GM18505 (cell line): ENCODE measurements around the gene LYSMD3.

Source experiments
- ATAC-seq: cut with Tn5 transposase; IDR thresholded peaks from one replicate; pipeline ENCODE4 v1.9.1; 2021; ENCODE audit not compliant: unreplicated experiment
- POLR2A ChIP-seq: IDR thresholded peaks from 4 replicates; pipeline ENCODE4 v1.6.1; 2011; ENCODE audit warnings: borderline replicate concordance; ENCODE audit not compliant: insufficient read depth, insufficient read length; ENCODE audit errors: extremely low read depth

LYSMD3 gene

DNA sequence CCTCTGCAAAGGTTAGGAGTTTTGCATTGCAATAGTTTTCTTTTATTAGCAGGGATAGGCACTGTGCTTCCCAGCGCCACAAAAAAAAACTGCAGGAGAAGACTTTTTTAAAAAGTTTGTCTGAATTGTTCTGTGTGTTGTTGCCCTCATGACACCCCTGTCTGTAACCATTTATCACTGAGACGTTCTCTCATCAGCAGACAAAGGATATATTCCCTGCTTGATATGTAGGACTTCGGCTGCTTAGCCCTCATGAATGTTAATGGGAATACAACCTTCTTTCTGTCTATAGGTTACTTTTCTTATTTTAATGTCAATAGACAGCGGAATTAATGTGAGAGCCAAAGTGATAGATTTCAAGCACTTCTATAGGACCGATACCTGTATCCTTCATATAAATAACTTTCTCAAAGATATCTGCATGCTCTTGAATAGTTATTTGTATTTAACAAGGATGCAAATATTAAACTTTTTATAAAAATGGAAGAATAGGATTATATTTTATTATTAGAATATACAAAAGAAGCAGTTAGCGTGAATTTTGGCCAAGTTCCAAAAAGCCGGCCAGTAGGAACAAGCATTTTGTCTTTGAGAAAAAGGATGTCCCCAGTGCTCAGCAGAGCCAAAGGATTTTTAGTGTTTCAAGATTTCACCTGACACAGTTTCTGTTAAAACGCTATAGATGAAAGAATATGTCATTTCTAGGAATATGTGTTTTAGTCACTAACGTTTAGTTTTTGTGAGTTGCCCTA lies 1.5 kb upstream of the LYSMD3 start:
- ATAC-seq = no peak
- no peak for TF ChIP-seq POLR2A

DNA sequence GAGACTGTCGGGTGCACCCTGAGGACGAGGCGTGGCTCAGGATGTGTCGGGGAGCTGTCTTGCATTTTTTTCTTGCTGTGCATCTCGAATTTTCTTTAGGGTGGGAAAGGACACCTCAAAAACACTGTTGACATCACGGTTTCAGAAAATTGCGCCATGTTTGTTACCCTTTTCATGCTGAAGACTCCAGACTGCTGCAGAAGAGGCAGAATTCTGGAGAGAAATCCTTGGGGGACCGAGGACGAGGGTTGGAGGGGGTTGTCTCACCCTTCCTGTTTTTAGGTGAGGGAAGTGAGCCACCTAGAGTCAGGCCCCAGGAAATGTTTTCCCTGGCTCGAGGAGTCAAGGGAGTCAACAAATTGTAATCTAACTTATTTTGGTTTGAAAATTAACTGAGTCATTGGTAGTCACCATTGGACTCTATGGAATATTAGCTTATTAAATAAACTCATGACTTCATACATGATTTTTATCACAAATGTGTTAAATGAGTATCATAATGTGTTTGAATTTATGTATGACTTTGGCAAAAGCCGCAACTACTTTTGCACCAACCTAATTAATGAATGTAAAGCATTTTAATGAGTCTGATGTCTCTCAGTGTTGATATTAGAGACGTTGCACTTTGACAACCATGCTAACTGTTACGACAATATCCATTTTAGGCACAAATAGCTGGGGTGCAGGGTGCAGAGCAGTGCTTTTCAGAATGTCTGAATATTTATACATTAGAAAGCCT lies 724 bp upstream of the LYSMD3 start:
- ATAC-seq = peak; percentile 44
- TF ChIP-seq POLR2A = no peak

DNA sequence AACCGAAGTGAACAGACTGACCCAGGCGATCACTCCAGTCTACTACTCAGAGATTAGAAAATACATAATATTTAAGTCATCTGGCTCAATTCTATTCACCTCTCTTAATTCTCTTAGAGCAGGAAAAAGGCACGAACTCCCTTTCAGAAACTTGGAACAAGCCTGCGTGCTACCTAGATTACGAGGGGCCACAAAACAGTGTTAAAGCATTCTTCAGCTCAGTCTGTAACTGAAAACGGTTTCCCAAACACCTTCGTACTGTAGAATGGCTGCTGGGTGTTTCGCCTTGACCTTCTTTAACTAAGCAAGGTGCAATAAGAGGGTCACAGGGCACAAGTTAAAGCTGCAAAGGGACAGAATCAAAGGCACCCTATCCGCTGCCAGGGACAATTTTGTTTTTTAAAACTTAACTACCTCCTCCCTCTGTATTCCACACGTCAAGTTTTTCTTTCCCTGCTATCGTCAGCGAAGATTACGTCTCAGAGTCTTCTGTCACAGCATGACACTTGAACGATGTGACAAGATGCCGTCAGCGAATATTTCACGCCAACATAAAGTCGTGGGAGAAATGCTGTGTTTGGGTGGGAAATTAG lies 687 bp downstream of the LYSMD3 start:
- peak; percentile 1 for ATAC-seq
- TF ChIP-seq POLR2A = no peak

DNA sequence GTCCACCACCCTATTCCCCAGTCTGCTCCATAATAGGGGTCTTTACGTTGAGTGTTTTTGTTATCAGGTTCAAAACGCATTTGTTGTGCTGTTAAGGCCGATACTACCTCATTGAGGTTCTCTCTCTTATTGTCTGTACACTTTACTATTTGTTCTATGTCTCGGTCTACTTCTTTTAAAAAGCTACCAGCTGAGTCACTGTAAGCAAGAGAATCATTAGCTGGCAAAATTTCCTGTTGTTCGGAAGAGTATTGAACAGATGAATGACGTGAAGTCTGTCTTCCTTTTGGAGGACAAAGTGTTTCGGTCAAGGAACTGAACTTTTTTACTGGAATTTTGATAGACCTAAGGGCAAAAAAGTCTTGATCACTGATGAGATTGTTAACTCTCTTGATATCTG lies 10.3 kb downstream of the LYSMD3 start:
- no peak for ATAC-seq
- TF ChIP-seq POLR2A = no peak

DNA sequence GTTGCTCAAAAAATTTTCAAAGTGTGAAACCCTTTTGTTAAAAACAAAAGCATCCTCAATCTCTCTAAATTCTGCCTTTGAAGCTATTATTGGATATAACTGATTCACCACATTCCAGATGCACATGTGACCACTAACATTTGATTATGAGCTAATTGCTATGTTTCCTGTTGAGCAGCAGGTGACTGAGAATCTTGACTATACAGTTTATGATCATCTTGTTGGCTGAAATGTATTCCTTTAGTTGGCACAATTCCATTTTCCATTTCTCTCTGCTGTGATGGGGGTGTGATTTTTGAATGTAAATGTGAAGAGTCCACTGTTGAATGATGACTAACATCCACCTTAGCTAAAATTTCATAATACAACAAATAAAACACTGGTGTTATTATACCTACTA lies 10.7 kb downstream of the LYSMD3 start:
- no peak for ATAC-seq

DNA sequence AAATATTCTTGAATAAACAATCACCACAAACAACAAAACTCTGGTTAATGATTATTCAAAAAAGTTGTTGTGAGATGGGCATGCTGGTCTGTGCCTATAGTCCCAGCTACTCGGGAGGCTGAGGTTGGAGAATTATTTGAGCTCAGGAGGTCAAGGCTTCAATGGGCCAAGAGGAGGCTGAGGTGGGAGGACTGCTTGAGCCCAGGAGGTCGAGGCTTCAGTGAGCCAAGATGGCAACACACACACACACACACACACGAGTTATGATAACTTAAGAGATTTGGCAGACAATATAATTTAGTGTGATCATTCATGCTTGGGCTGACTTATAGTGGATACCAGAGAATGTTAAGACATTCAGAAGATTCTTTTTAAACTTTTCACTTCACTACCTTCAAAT lies 14.9 kb downstream of the LYSMD3 start:
- TF ChIP-seq POLR2A = no peak
- no peak for ATAC-seq

More for the DNA sequence above, 10.7 kb downstream of the LYSMD3 start:
- TF ChIP-seq POLR2A = no peak

DNA sequence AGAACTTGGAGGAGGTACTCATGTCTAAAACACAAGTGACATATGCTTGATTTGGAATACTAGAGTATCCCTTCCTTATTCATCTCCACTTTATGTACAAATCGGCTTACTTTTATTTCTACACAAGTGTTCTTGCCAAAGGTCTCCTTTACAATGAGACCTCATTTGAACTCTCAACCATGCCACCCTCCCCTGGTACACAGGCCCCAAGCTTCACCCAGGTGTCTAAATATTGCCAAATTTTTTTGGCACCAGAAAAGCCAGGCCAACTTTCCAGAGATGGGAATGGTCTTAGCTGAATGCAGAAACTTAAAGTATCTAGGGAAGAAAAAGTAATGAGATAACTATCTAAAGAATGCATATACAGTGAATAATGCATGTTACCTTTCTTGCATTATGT lies 18.9 kb downstream of the LYSMD3 start:
- ATAC-seq = no peak
- no peak for TF ChIP-seq POLR2A

DNA sequence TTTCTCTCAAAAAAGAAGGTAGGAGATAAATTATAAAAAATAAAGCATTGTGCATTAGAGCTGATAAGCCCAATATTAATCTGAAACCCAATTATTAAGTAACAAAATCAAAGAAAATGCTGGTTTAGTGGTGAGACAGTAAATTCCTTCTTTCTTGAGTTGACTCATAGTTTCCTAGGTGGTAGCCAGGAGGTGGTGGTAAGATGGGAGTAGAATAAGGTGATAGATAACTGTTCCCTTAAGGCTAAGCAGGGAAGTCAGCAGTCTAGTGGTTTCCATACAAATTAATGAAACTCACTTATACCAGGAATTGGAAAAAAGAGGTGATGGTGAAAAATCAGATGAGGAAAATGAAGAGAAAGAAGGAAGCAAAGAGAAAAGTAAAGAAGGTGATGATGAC lies 23.2 kb downstream of the LYSMD3 start:
- no peak for TF ChIP-seq POLR2A
- no peak for ATAC-seq

DNA sequence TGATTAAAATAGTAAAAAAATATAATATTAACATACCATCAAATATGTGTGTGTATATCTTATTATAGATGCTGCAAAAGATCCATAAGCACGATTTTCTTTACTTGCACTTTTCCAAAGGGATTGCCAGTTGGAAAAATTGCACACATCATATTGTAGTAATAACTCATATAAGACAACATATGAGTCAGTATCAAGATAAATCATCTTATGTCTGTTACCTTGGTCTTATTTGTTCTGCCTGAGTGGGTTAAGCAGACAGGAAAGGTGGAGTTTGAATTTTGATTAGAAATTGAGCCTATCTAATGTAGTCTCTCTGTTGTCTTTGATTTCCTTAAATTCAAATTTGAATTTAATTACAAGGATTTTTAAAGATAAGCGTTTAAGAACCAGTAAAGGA lies 24.6 kb downstream of the LYSMD3 start:
- ATAC-seq = no peak
- no peak for TF ChIP-seq POLR2A

DNA sequence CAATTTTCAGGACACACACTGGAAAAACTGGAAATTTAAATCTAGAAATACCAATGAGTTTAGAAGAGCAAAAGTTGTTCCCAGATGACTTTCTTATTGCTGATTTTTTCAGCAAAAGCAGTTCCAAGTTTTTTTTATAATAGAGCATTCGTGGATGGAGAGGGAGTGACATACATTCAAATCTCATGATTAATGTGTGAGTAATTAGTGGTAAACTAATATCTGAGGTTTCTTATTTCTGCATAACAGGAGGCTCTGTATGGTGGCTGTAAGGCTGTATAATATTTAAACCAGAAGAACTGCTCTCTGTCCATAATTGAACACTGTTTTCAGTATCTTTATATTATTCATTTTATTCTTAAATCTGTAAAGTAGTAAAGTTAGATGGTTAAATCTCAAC lies 25.8 kb downstream of the LYSMD3 start:
- TF ChIP-seq POLR2A = no peak
- ATAC-seq = no peak

DNA sequence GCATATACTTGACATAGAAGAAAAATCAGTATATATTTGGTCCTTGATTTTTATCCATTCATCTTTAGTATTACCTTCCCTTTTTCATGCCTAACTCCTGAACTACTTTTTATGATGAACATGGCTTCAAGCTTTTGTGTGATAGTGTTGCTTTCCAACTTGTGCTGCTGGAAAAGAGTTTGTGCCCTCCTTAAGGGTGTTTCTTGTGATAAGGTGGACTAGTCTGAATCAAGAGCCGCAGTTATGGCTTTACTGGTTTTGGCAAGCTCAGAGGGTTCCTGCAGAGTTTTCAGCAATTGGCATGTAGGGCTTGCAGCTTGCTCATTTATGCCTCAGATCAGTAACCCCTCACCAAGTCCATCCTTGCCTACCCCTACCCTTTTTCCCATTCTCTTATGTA lies 34.2 kb downstream of the LYSMD3 start:
- TF ChIP-seq POLR2A = no peak
- no peak for ATAC-seq

DNA sequence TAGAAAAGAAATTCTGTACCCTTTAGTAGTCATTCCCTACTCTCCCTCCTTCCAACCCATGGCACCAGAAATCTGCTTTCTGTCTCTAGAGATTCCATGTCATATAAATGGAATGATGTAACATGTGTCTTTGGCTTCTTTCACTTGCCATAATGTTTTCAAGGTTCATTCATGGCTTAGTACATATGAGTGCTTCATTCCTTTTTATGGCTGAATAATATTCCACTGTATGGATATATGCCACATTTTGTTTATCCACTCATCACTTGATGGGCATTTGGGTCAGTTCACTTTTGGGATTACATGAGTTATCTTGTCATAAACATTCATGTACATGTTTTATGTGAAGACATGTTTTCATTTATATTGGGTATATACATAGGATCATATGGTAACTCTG lies 35.3 kb downstream of the LYSMD3 start:
- no peak for ATAC-seq
- no peak for TF ChIP-seq POLR2A

DNA sequence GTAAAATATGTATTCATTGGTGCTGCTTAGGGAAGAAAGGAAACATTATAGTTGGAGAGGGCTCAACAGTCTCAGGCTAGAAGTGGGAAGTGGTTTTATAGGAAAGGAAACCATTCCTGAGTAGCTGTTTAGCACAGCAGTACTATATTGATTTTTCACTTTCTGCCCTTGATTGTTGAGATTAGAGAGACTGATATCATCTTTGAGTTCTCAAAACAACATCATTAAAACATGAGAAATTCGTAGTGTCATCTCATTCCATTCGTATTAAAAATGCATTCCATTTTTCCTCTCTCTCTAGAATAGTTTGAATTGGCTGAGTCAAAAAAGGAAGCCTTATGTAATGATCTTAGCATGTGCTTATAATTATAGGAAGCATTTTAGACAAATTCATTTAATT lies 40.6 kb downstream of the LYSMD3 start:
- TF ChIP-seq POLR2A = no peak
- ATAC-seq = no peak

DNA sequence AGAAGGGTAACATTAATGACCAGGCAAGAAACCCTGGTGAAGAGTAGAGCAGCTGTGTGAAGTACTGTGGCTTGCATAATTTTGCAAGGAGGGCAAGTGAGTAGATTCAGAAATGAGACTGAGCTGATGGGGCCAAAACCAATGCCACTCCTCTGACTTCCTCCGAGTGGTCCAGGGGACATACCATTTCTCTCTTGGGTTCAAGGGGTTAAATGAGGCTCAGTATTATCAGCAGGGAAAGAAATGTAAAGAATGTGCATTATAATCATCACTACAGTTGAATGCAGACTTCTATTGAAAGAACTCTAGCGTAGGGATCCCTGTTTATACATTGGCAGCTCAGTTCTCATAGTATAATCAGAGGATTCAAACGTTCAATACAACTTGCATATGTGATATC lies 44.8 kb downstream of the LYSMD3 start:
- no peak for TF ChIP-seq POLR2A
- ATAC-seq = no peak

DNA sequence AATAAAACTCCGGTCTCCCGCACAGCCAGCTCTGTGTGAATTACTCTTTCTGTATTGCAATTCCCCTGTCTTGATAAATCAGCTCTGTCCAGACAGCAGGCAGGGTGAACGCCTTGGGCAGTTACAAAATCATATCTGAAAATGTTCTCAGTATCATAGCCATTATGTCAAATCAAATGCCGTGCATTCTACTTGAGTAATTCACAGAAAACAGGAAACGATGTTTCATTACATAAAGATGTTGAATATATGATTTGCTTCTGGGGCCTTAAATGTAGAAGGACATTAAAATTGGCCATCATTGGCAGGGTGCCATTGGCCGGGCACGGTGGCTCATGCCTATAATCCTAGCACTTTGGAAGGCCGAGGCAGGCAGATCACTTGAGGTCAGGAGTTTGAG lies 46.2 kb downstream of the LYSMD3 start:
- TF ChIP-seq POLR2A = no peak
- no peak for ATAC-seq

DNA sequence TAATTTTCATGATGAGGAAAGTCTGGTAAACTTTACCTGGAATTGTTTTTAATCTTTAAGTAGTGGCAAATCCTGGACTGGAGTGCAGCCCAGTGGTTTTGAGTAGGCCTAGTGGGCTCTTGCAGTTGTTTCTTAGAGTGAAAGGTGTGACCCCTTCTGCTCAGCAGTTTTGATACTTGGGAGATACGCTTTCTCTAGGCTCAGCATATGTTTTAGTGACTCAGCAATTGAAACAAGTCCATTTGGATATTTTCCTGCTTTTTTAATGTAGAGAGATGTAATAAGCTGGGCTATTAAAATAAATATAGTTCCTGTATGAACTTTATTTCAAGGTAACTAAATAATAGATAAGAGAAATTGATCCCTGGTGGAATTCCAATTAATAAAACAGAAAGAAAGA lies 48.7 kb downstream of the LYSMD3 start:
- ATAC-seq = no peak
- TF ChIP-seq POLR2A = no peak
